H1 (cell line): ENCODE measurements around the gene HMCN1. TPM values are rescaled to one million over a fixed set of nuclear protein-coding genes. Genes with fewer than 3 reads are reported as not detected.

ENCODE experiments used
- CTCF ChIA-PET: fragments of 300-600 bp; sonication (Branson Sonifier 250); formaldehyde crosslinking; loops from one replicate; lab custom pipeline; 2021; ENCODE audit not compliant: partially characterized antibody; lab: Charles Lee
- POLR2A ChIA-PET: fragments of 300-600 bp; sonication (Branson Sonifier 250); formaldehyde crosslinking; loops from one replicate; lab custom pipeline; 2021; ENCODE audit warnings: inconsistent platforms; ENCODE audit not compliant: partially characterized antibody; lab: Charles Lee
- DNase-seq, 2 experiments: peaks; one replicate each; pipeline versions ENCODE4 v3.0.0 to v3.0.0-alpha.2; 2010 to 2022; ENCODE audit warnings: low spot score in 2 of 2, low read depth in 1 of 2, mixed read lengths in 1 of 2
- FAIRE-seq: peaks from 2 replicates; lab custom pipeline; 2011; peaks lifted over from hg19 to GRCh38; lab: Jason Lieb, UNC
- H2AFZ ChIP-seq: 2 replicates; pipeline ENCODE4 v1.8.1; 2012; ENCODE audit warnings: low read length, inconsistent platforms
- H2AK5ac ChIP-seq: 2 replicates; pipeline ENCODE4 v1.6.1; 2013; ENCODE audit warnings: low read depth, low read length
- H2BK120ac ChIP-seq: replicated peaks from 2 replicates; pipeline ENCODE3; 2013; ENCODE audit warnings: low read depth, low read length, inconsistent platforms
- H2BK12ac ChIP-seq: 2 replicates; pipeline ENCODE4 v1.6.1; 2013; ENCODE audit warnings: low read depth, low read length
- H2BK15ac ChIP-seq: 2 replicates; pipeline ENCODE4 v1.6.1; 2013; ENCODE audit warnings: low read length
- H2BK20ac ChIP-seq: 2 replicates; pipeline ENCODE4 v1.6.1; 2013; ENCODE audit warnings: low read length
- H2BK5ac ChIP-seq: 2 replicates; pipeline ENCODE4 v1.6.1; 2013; ENCODE audit warnings: low read depth, low read length
- H3K14ac ChIP-seq: 2 replicates; pipeline ENCODE4 v1.6.1; 2013; ENCODE audit warnings: inconsistent platforms; ENCODE audit not compliant: insufficient read length
- H3K18ac ChIP-seq: 2 replicates; pipeline ENCODE4 v1.6.1; 2013; ENCODE audit warnings: low read length; ENCODE audit errors: extremely low read depth
- H3K23ac ChIP-seq: 2 replicates; pipeline ENCODE4 v1.6.1; 2013; ENCODE audit warnings: inconsistent platforms; ENCODE audit not compliant: insufficient read length
- H3K23me2 ChIP-seq: 2 replicates; pipeline ENCODE4 v1.6.1; 2013; ENCODE audit warnings: low read depth, low read length
- H3K27ac ChIP-seq: 2 replicates; pipeline ENCODE4 v1.6.1; 2011; ENCODE audit warnings: low read depth, low read length, inconsistent platforms
- H3K27me3 ChIP-seq, 4 experiments: replicated peaks in 1 of 4; 1 replicate in 1 of 4; 2 replicates in 3 of 4; pipeline versions ENCODE4 v1.6.1 to v1.8.1; 2011 to 2013; ENCODE audit warnings: low read length in 3 of 4, mild to moderate bottlenecking in 3 of 4, inconsistent platforms in 2 of 4, mixed read lengths in 2 of 4, moderate library complexity in 1 of 4; ENCODE audit not compliant: control insufficient read depth in 3 of 4, insufficient read depth in 3 of 4; ENCODE audit errors: extremely low read depth in 1 of 4
- H3K36me3 ChIP-seq, 4 experiments: 2 replicates each; pipeline versions ENCODE4 v1.6.1 to v1.8.1; 2011 to 2013; ENCODE audit warnings: mild to moderate bottlenecking in 4 of 4, low read length in 3 of 4, moderate library complexity in 2 of 4, control low read depth in 1 of 4, inconsistent platforms in 1 of 4; ENCODE audit not compliant: insufficient read depth in 4 of 4, control insufficient read depth in 2 of 4
- H3K4ac ChIP-seq: replicated peaks from 2 replicates; pipeline ENCODE3; 2013; ENCODE audit warnings: low read length, low read depth, mixed read lengths, inconsistent platforms; ENCODE audit not compliant: insufficient read length
- H3K4me1 ChIP-seq, 4 experiments: replicated peaks in 1 of 4; 1 replicate in 1 of 4; 2 replicates in 3 of 4; pipeline versions ENCODE4 v1.6.1 to v1.8.1; 2011 to 2013; ENCODE audit warnings: low read length in 3 of 4, inconsistent platforms in 2 of 4, mixed read lengths in 1 of 4; ENCODE audit not compliant: insufficient read depth in 4 of 4, control insufficient read depth in 3 of 4
- H3K4me2 ChIP-seq, 2 experiments: 2 replicates each; pipeline versions ENCODE4 v1.6.1 to v1.8.1; 2011 to 2013; ENCODE audit warnings: low read depth in 2 of 2, low read length in 2 of 2, control low read depth in 1 of 2, inconsistent platforms in 1 of 2, mild to moderate bottlenecking in 1 of 2; ENCODE audit not compliant: insufficient read depth in 1 of 2
- H3K4me3 ChIP-seq, 4 experiments: fragments of 200-600, 300-600 bp in 1 of 4; sonication (generic), shearing (Covaris generic), sonication (Bioruptor Twin) in 1 of 4; 2 replicates each; pipeline versions ENCODE4 v1.5.1 to v1.8.1; 2011 to 2016; ENCODE audit warnings: low read length in 4 of 4, low read depth in 3 of 4, control low read depth in 2 of 4, inconsistent platforms in 2 of 4, mild to moderate bottlenecking in 2 of 4, mixed read lengths in 1 of 4, moderate library complexity in 1 of 4; ENCODE audit not compliant: insufficient read depth in 2 of 4; ENCODE audit errors: extremely low read depth in 1 of 4
- H3K56ac ChIP-seq: replicated peaks from 2 replicates; pipeline ENCODE3; 2013; ENCODE audit warnings: low read depth, mild to moderate bottlenecking, mixed read lengths, low read length, inconsistent platforms; ENCODE audit not compliant: insufficient read length
- H3K79me1 ChIP-seq: 2 replicates; pipeline ENCODE4 v1.6.1; 2013; ENCODE audit warnings: low read depth, low read length, control low read depth
- H3K79me2 ChIP-seq, 2 experiments: 2 replicates each; pipeline versions ENCODE4 v1.6.1 to v1.8.1; 2012 to 2013; ENCODE audit warnings: low read length in 2 of 2, mild to moderate bottlenecking in 2 of 2, inconsistent platforms in 1 of 2; ENCODE audit not compliant: insufficient read depth in 2 of 2, control insufficient read depth in 1 of 2
- H3K9ac ChIP-seq, 4 experiments: replicated peaks in 1 of 4; 1 replicate in 1 of 4; 2 replicates in 3 of 4; pipeline versions ENCODE4 v1.6.1 to v1.8.1; 2011 to 2013; ENCODE audit warnings: low read depth in 3 of 4, low read length in 3 of 4, control low read depth in 2 of 4, mild to moderate bottlenecking in 2 of 4, moderate library complexity in 2 of 4, inconsistent platforms in 1 of 4; ENCODE audit errors: extremely low read depth in 1 of 4
- H3K9me3 ChIP-seq, 2 experiments: 2 replicates each; pipeline versions ENCODE4 v1.6.1 to v1.8.1; 2012 to 2013; ENCODE audit warnings: mild to moderate bottlenecking in 2 of 2, moderate library complexity in 2 of 2, control low read depth in 1 of 2, inconsistent platforms in 1 of 2, low read depth in 1 of 2, low read length in 1 of 2, mixed read lengths in 1 of 2; ENCODE audit not compliant: insufficient read depth in 2 of 2
- H4K20me1 ChIP-seq, 2 experiments: replicated peaks in 1 of 2; 2 replicates each; pipeline versions ENCODE3 to v1.8.1; 2011 to 2013; ENCODE audit warnings: inconsistent platforms in 2 of 2, low read length in 2 of 2, mild to moderate bottlenecking in 1 of 2; ENCODE audit not compliant: insufficient read depth in 2 of 2, control insufficient read depth in 1 of 2
- H4K5ac ChIP-seq: 2 replicates; pipeline ENCODE4 v1.6.1; 2013; ENCODE audit warnings: low read length, low read depth, mixed read lengths, inconsistent platforms; ENCODE audit not compliant: insufficient read length
- H4K8ac ChIP-seq: 2 replicates; pipeline ENCODE4 v1.8.0; 2013; ENCODE audit warnings: mild to moderate bottlenecking, moderate library complexity, low read length, inconsistent platforms; ENCODE audit not compliant: insufficient read depth; ENCODE audit errors: extremely low read depth
- H4K91ac ChIP-seq: replicated peaks from 2 replicates; pipeline ENCODE3; 2013; ENCODE audit warnings: low read length, mixed read lengths, inconsistent platforms; ENCODE audit not compliant: insufficient read length
- EGR1 ChIP-seq: IDR thresholded peaks from 2 replicates; pipeline ENCODE4 v1.6.1; 2011; ENCODE audit warnings: low read depth, low read length, borderline replicate concordance
- MAX ChIP-seq: IDR thresholded peaks from 2 replicates; pipeline ENCODE4 v1.6.1; 2012; ENCODE audit warnings: inconsistent platforms
- NANOG ChIP-seq: IDR thresholded peaks from 2 replicates; pipeline ENCODE4 v1.6.1; 2011; ENCODE audit warnings: low read length, low read depth, mild to moderate bottlenecking, inconsistent platforms; ENCODE audit not compliant: insufficient read depth, poor library complexity, severe bottlenecking
- POLR2AphosphoS5 ChIP-seq: IDR thresholded peaks from 2 replicates; pipeline ENCODE4 v1.6.1; 2011; ENCODE audit warnings: low read depth, low read length
- RBBP5 ChIP-seq: IDR thresholded peaks from 2 replicates; pipeline ENCODE4 v1.7.1; 2012; ENCODE audit warnings: low read depth, mild to moderate bottlenecking, inconsistent platforms, low read length, moderate library complexity, borderline replicate concordance
- RXRA ChIP-seq: IDR thresholded peaks from 2 replicates; pipeline ENCODE4 v1.6.1; 2011; ENCODE audit warnings: low read depth, mild to moderate bottlenecking, low read length, moderate library complexity; ENCODE audit not compliant: insufficient read depth
- WGBS, 2 experiments: shearing (Covaris generic) in 1 of 2; methylation state at CpG; one replicate each; pipeline versions ENCODE4 v1.1.6 to v1.1.7; 2013 to 2015; ENCODE audit warnings: low lambda C conversion rate in 2 of 2, mixed read lengths in 2 of 2, inconsistent platforms in 1 of 2, low coverage in 1 of 2, missing lambda C conversion rate in 1 of 2; ENCODE audit not compliant: insufficient replicate concordance in 2 of 2, insufficient coverage in 1 of 2, insufficient read length in 1 of 2; ENCODE audit errors: extremely low coverage in 1 of 2, missing lambda C conversion rate in 1 of 2; 5-methylcytosine and 5-hydroxymethylcytosine counted together
- polyA plus RNA-seq, 7 experiments: library from polyadenylated mRNA; depleted of rRNA in 3 of 7; stranded (reverse) in 5 of 7; unstranded in 2 of 7; fragments of >200 nt in 5 of 7; fragments of 200-250 nt in 2 of 7; gene quantifications; 1 replicate in 5 of 7; 2 replicates in 1 of 7; 4 replicates in 1 of 7; pipeline versions ENCODE4 v1.2.1 to v1.2.3, GENCODE V29; 2011 to 2013; ENCODE audit warnings: missing spikeins in 2 of 7, mixed read lengths in 2 of 7
- total RNA-seq: library from RNA; stranded (reverse); fragmentation: NEBNext Ultra II Directional; extraction: Animal tissue kit (Norgen Biotek cat#: 25700); gene quantifications from 2 replicates; pipeline ENCODE4 v1.2.1, GENCODE V29; 2021

HMCN1 gene
- total and polyA plus RNA-seq, 2 of the 8 experiments (the other 6 are each of a cell fraction or from before 2014, with no cell fraction given) = 13.8 to 14.6 TPM

GRCh38 chr1:185825556-185825955 lies 91.4 kb downstream of the HMCN1 start:
- H3K9ac ChIP-seq = no peak overlapping the region
- no peak overlapping the region for H2BK120ac ChIP-seq
- H3K79me1 ChIP-seq = no peaks in the 10 kb centered on the region
- H4K20me1 ChIP-seq = no peaks in the 10 kb centered on the region
- no peak overlapping the region for H4K5ac ChIP-seq
- no peak overlapping the region for H2AFZ ChIP-seq
- no peak overlapping the region for H2BK15ac ChIP-seq
- POLR2A ChIA-PET = no interaction called here
- no peaks in the 10 kb centered on the region for H3K27me3 ChIP-seq
- DNase-seq (no peak), FAIRE-seq (no peak)
- H3K23me2 ChIP-seq = no peaks in the 10 kb centered on the region
- H3K4me3 ChIP-seq = no peak overlapping the region
- WGBS, 2 experiments = 96% methylated on average over 1 of the region's 1 CpG; no CpG with 5 or more reads in 1 of the 2 experiments
- H4K8ac ChIP-seq = no peak overlapping the region
- TF ChIP-seq POLR2AphosphoS5 (no peak), RXRA (no peak), NANOG (no peak), EGR1 (no peak), RBBP5 (no peak), MAX (no peak)
- H3K27ac ChIP-seq = no peak overlapping the region
- no peaks in the 10 kb centered on the region for H3K79me2 ChIP-seq
- H2BK20ac ChIP-seq = no peak overlapping the region
- H3K9me3 ChIP-seq = no peaks in the 10 kb centered on the region
- no peaks in the 10 kb centered on the region for H3K36me3 ChIP-seq
- H3K14ac ChIP-seq = no peak overlapping the region
- H2BK12ac ChIP-seq = no peak overlapping the region
- no peak overlapping the region for H4K91ac ChIP-seq
- no peak overlapping the region for H3K4me2 ChIP-seq
- CTCF ChIA-PET = interaction anchor here (1.7 to 2.0 kb wide), 2 partner anchors 12 to 105 kb away, joined by 4 read pairs; no protein-coding TSS in a partner anchor
- no peak overlapping the region for H3K23ac ChIP-seq
- no peak overlapping the region for H3K18ac ChIP-seq
- H3K56ac ChIP-seq = no peak overlapping the region
- H2BK5ac ChIP-seq = no peak overlapping the region
- no peaks in the 10 kb centered on the region for H3K4me1 ChIP-seq
- no peak overlapping the region for H3K4ac ChIP-seq
- no peak overlapping the region for H2AK5ac ChIP-seq
